ENCODE measurements around the gene RTP3. TPM values are rescaled to one million over a fixed set of nuclear protein-coding genes. Genes with fewer than 3 reads are reported as not detected.

Gene RTP3
- polyA plus RNA-seq, 1 of the 3 experiments (the other 2 are of a cell fraction), result not detected

DNA sequence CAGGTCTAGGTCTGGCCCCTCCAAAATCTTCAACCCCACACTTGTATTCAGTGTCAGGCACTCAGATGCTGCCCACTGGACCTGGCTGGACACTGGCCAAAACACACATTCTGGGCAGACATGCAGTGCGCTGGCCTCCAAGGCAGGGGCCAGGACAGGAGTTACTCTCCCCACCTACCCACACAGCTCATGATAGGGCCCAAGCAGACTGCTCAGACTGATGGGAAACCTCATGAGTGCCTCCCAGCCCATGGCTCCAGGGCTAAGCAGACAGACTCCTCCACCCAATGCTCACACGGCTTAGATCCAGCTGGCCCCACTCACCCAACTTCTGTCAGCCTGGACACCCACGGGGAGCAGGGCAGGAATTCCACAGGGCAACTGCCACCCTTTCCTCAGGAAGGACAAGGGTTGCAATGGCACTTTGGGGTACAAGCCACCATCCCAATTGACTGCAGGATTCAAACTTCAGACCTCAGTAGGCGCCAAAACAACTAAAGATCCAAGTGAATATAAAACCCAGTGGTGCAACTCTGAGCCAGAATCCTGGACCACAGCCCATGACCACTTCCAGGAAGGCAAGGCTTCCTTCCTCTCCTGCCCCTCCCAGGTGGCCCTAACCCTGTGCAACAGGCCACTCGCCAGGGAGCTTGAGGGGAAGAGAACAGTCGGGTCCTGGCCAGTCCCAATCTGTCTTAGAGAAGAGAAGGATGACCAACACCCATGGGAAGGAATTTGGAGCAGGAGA lies 34.5 kb upstream of the RTP3 start:
- Histone ChIP-seq H2AFZ (ENCODE audit: low read depth) (no peak overlapping the region), H3F3A (replicated peaks; ENCODE audit: insufficient read depth) (no peaks in the 10 kb centered on the region), H3K4me1 (ENCODE audit: control insufficient read depth in 1 of 2, insufficient read depth in 2 of 2, low read depth in 1 of 2, low read length in 1 of 2) (no peaks in the 10 kb centered on the region; a peak in 1 of 4 replicates), H3K4me2 (no peak overlapping the region), H3K9me3 (no peaks in the 10 kb centered on the region), H3K4me3 (ENCODE audit: low read depth in 2 of 2, low read length in 1 of 2) (no peak overlapping the region), H3K27me3 (ENCODE audit: insufficient read depth) (peaks cover 25% of the 10 kb centered on the region), H3K9ac (no peak overlapping the region), H3K79me2 (ENCODE audit: insufficient read depth) (no peaks in the 10 kb centered on the region), H3K9me2 (no peaks in the 10 kb centered on the region), H4K20me1 (ENCODE audit: insufficient read depth) (no peaks in the 10 kb centered on the region), H3K36me3 (replicated peaks in 1 of 2; ENCODE audit: control insufficient read depth in 1 of 2, insufficient read depth in 2 of 2, low read length in 1 of 2) (no peaks in the 10 kb centered on the region), H3K27ac (ENCODE audit: low read depth in 2 of 2, low read length in 1 of 2) (no peak overlapping the region)
- no peak for DNase-seq
- WGBS (ENCODE audit: low lambda C conversion rate), result 16% methylated on average over 5 of the region's 6 CpGs
- TF ChIP-seq JUND (IDR thresholded peaks at IDR 0.05) (no peak), MEF2A (IDR thresholded peaks at IDR 0.05; ENCODE audit: borderline replicate concordance, low read depth) (no peak), FOSL2 (IDR thresholded peaks at IDR 0.05; ENCODE audit: borderline replicate concordance, low read depth) (no peak), MXI1 (IDR thresholded peaks at IDR 0.05; ENCODE audit: low read depth, low read length) (no peak), RFX5 (IDR thresholded peaks at IDR 0.05; ENCODE audit: low read length) (no peak), ELF1 (IDR thresholded peaks at IDR 0.05) (no peak), FOXJ3 (CRISPR knock-in tag; IDR thresholded peaks at IDR 0.05) (no peak), RXRA (IDR thresholded peaks at IDR 0.05; ENCODE audit: borderline replicate concordance, low read depth) (no peak), POLR2AphosphoS5 (IDR thresholded peaks at IDR 0.05; ENCODE audit: low read depth, low read length) (no peak), RAD21 (IDR thresholded peaks at IDR 0.05; ENCODE audit: low read length) (no peak), NRF1 (IDR thresholded peaks at IDR 0.05; ENCODE audit: low read depth, low read length) (no peak), SIN3A (IDR thresholded peaks at IDR 0.05; ENCODE audit: borderline replicate concordance, low read depth, low read length) (no peak), TEAD4 (IDR thresholded peaks at IDR 0.05; ENCODE audit: borderline replicate concordance, insufficient read depth) (no peak), EZH2phosphoT487 (IDR thresholded peaks at IDR 0.05; ENCODE audit: borderline replicate concordance, low read depth) (no peak), TCF12 (IDR thresholded peaks at IDR 0.05) (no peak)
- TF ChIP-seq, protein P1, sequence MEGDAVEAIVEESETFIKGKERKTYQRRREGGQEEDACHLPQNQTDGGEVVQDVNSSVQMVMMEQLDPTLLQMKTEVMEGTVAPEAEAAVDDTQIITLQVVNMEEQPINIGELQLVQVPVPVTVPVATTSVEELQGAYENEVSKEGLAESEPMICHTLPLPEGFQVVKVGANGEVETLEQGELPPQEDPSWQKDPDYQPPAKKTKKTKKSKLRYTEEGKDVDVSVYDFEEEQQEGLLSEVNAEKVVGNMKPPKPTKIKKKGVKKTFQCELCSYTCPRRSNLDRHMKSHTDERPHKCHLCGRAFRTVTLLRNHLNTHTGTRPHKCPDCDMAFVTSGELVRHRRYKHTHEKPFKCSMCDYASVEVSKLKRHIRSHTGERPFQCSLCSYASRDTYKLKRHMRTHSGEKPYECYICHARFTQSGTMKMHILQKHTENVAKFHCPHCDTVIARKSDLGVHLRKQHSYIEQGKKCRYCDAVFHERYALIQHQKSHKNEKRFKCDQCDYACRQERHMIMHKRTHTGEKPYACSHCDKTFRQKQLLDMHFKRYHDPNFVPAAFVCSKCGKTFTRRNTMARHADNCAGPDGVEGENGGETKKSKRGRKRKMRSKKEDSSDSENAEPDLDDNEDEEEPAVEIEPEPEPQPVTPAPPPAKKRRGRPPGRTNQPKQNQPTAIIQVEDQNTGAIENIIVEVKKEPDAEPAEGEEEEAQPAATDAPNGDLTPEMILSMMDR (IDR thresholded peaks at IDR 0.05), result no peak
- TF ChIP-seq, protein P2, sequence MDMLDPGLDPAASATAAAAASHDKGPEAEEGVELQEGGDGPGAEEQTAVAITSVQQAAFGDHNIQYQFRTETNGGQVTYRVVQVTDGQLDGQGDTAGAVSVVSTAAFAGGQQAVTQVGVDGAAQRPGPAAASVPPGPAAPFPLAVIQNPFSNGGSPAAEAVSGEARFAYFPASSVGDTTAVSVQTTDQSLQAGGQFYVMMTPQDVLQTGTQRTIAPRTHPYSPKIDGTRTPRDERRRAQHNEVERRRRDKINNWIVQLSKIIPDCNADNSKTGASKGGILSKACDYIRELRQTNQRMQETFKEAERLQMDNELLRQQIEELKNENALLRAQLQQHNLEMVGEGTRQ (IDR thresholded peaks at IDR 0.05; ENCODE audit: borderline replicate concordance, low read depth, low read length), result no peak
- TF ChIP-seq, protein P3, sequence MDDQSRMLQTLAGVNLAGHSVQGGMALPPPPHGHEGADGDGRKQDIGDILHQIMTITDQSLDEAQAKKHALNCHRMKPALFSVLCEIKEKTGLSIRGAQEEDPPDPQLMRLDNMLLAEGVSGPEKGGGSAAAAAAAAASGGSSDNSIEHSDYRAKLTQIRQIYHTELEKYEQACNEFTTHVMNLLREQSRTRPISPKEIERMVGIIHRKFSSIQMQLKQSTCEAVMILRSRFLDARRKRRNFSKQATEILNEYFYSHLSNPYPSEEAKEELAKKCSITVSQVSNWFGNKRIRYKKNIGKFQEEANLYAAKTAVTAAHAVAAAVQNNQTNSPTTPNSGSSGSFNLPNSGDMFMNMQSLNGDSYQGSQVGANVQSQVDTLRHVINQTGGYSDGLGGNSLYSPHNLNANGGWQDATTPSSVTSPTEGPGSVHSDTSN (IDR thresholded peaks at IDR 0.05), result no peak
- TF ChIP-seq, protein P4, sequence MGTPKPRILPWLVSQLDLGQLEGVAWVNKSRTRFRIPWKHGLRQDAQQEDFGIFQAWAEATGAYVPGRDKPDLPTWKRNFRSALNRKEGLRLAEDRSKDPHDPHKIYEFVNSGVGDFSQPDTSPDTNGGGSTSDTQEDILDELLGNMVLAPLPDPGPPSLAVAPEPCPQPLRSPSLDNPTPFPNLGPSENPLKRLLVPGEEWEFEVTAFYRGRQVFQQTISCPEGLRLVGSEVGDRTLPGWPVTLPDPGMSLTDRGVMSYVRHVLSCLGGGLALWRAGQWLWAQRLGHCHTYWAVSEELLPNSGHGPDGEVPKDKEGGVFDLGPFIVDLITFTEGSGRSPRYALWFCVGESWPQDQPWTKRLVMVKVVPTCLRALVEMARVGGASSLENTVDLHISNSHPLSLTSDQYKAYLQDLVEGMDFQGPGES (IDR thresholded peaks at IDR 0.05; ENCODE audit: low read depth, low read length), result no peak
- TF ChIP-seq, protein P5, sequence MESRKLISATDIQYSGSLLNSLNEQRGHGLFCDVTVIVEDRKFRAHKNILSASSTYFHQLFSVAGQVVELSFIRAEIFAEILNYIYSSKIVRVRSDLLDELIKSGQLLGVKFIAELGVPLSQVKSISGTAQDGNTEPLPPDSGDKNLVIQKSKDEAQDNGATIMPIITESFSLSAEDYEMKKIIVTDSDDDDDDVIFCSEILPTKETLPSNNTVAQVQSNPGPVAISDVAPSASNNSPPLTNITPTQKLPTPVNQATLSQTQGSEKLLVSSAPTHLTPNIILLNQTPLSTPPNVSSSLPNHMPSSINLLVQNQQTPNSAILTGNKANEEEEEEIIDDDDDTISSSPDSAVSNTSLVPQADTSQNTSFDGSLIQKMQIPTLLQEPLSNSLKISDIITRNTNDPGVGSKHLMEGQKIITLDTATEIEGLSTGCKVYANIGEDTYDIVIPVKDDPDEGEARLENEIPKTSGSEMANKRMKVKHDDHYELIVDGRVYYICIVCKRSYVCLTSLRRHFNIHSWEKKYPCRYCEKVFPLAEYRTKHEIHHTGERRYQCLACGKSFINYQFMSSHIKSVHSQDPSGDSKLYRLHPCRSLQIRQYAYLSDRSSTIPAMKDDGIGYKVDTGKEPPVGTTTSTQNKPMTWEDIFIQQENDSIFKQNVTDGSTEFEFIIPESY (IDR thresholded peaks at IDR 0.05; ENCODE audit: borderline replicate concordance, low read depth), result no peak
- POLR2A ChIA-PET, result no interaction called here
- CTCF ChIA-PET, result interaction anchor here (1.0 to 6.3 kb wide), 6 partner anchors 8 to 25 kb away, joined by 3 to 39 read pairs (median 4); no protein-coding TSS in a partner anchor
